Stomach (tissue), 9 donors: ENCODE measurements around the gene ING3. TPM values are rescaled to one million over a fixed set of nuclear protein-coding genes. Genes with fewer than 3 reads are reported as not detected.
"Not testable (repeated sequence)": the region's sequence is repeated elsewhere in the genome, so short reads cannot be mapped to it uniquely, and the experiment has no call there.

Experiments used
- DNase-seq, 2 donors: peaks; one replicate each; pipeline versions ENCODE4 v3.0.0 to v3.0.0-alpha.2; 2013 to 2019
- H3K27ac ChIP-seq, 5 donors: fragments of 200-600 bp in 4 of 5; sonication (generic) in 4 of 5; one replicate each; pipeline ENCODE4 v1.5.1; 2013 to 2019; ENCODE audit warnings: mild to moderate bottlenecking in 1 of 5, moderate library complexity in 1 of 5
- H3K27me3 ChIP-seq, 3 donors: fragments of 200-600 bp; sonication (generic); one replicate each; pipeline ENCODE4 v1.5.1; 2017 to 2019; ENCODE audit warnings: mixed run types in 1 of 3
- H3K36me3 ChIP-seq, 4 donors: fragments of 200-600 bp; sonication (generic); 1 replicate in 3 of 4; 2 replicates in 1 of 4; pipeline ENCODE4 v1.5.1; 2016 to 2019
- H3K4me1 ChIP-seq, 4 donors: fragments of 200-600 bp; sonication (generic); one replicate each; pipeline ENCODE4 v1.5.1; 2016 to 2019
- H3K4me3 ChIP-seq, 4 donors: fragments of 200-600 bp; sonication (generic) in 3 of 4; one replicate each; pipeline ENCODE4 v1.5.1; 2016 to 2019; ENCODE audit warnings: mild to moderate bottlenecking in 1 of 4
- H3K9me3 ChIP-seq, 4 donors: fragments of 200-600 bp; sonication (generic); one replicate each; pipeline ENCODE4 v1.5.1; 2016 to 2019
- CTCF ChIP-seq, 7 experiments: fragments of 450-650 bp in 4 of 7; fragments of 200-600 bp in 3 of 7; sonication (generic) in 3 of 7; IDR thresholded peaks; one replicate each; pipeline ENCODE4 v1.5.1; 2016 to 2019; ENCODE audit warnings: antibody characterized with exemption in 7 of 7, control low read depth in 2 of 7, mild to moderate bottlenecking in 1 of 7
- EP300 ChIP-seq: sonication (generic); formaldehyde crosslinking; IDR thresholded peaks from one replicate; pipeline ENCODE4 v1.6.1; 2017; ENCODE audit warnings: antibody characterized with exemption
- POLR2A ChIP-seq, 4 donors: fragments of 450-650 bp; IDR thresholded peaks; one replicate each; pipeline ENCODE4 v1.6.1; 2016; ENCODE audit warnings: antibody characterized with exemption in 4 of 4, control low read depth in 2 of 4, mild to moderate bottlenecking in 1 of 4, moderate library complexity in 1 of 4
- POLR2AphosphoS5 ChIP-seq, 3 donors: sonication (generic); formaldehyde crosslinking; IDR thresholded peaks; one replicate each; pipeline ENCODE4 v1.6.1; 2016; ENCODE audit warnings: antibody characterized with exemption in 3 of 3
- WGBS, 5 donors: extraction: QIAGEN DNeasy Blood & Tissue Kit in 3 of 5; methylation state at CpG; one replicate each; pipeline versions ENCODE4 v1.1.5 to v1.1.7; 2013 to 2018; 5-methylcytosine and 5-hydroxymethylcytosine counted together
- intact Hi-C: fragments of 100-400 bp; cut with DNase I; formaldehyde crosslinking; loops from one replicate; pipeline ENCODE4 v1.15.1; 2023; ENCODE audit warnings: low total_unique reads
- polyA plus RNA-seq, 3 donors: library from polyadenylated mRNA; stranded (reverse); fragments of 200-250 nt; gene quantifications; one replicate each; pipeline ENCODE4 v1.2.3, GENCODE V29; 2013
- total RNA-seq, 5 donors: library from RNA; depleted of rRNA; stranded (reverse); fragments of >200 nt; gene quantifications; one replicate each; pipeline versions ENCODE4 v1.1.0 to v1.2.3, GENCODE V29; 2014 to 2016
- donor health status: healthy with polysubstance abuse.
- donor health status: Bipolar disorder and iron deficiency.
- donor health status: healthy.

ING3 gene
- total and polyA plus RNA-seq, 8 donors: 6.3 to 37.1 (median 16.2) TPM

GRCh38 chr7:121003986-121004685 lies 53.6 kb downstream of the ING3 start:
- H3K27me3 ChIP-seq: no peaks in the 10 kb centered on the region
- 42 to 60% (median 49%) methylated on average over 5 of the region's 5 CpGs for WGBS, 5 donors
- peaks cover 0 to 34% (median 18%) of the 10 kb centered on the region in 4 donors for H3K4me1 ChIP-seq
- no peak for DNase-seq
- H3K36me3 ChIP-seq: no peaks in the 10 kb centered on the region
- H3K9me3 ChIP-seq: no peaks in the 10 kb centered on the region
- intact Hi-C loops: no loop called here
- no peak overlapping the region for H3K4me3 ChIP-seq
- no peak for TF ChIP-seq CTCF (IDR thresholded peaks at IDR 0.05)
- TF ChIP-seq POLR2A (IDR thresholded peaks at IDR 0.05): no peak
- no peak for TF ChIP-seq POLR2AphosphoS5 (IDR thresholded peaks at IDR 0.05)
- no peak for TF ChIP-seq EP300
- H3K27ac ChIP-seq: peak overlapping the region in 1 of 5 donors; percentile 82

GRCh38 chr7:121005058-121005457 lies 54.5 kb downstream of the ING3 start:
- H3K9me3 ChIP-seq, H3K36me3 ChIP-seq, H3K4me3 ChIP-seq, H3K27ac ChIP-seq, DNase-seq, intact Hi-C loops, H3K27me3 ChIP-seq: not testable (repeated sequence)
- peaks cover 0 to 29% (median 14%) of the 10 kb centered on the region in 4 donors for H3K4me1 ChIP-seq
- 91 to 96% (median 94%) methylated on average over 4 of the region's 4 CpGs for WGBS, 5 donors

- TF ChIP-seq POLR2AphosphoS5 (IDR thresholded peaks at IDR 0.05) (no peak), POLR2A (IDR thresholded peaks at IDR 0.05) (no peak), CTCF (IDR thresholded peaks at IDR 0.05) (no peak), EP300 (no peak)
- intact Hi-C loops: no loop called here
- H3K36me3 ChIP-seq: no peaks in the 10 kb centered on the region
- 62 to 81% (median 68%) methylated on average over 4 of the region's 4 CpGs for WGBS, 5 donors
- H3K9me3 ChIP-seq: no peaks in the 10 kb centered on the region
- peaks cover 0 to 25% (median 12%) of the 10 kb centered on the region in 4 donors for H3K4me1 ChIP-seq
- no peaks in the 10 kb centered on the region for H3K27me3 ChIP-seq
- no peak for DNase-seq
- H3K27ac ChIP-seq: peak overlapping the region in 2 of 5 donors; percentile 40 to 47
- no peak overlapping the region for H3K4me3 ChIP-seq
Measured at GRCh38 chr7:121005996-121006584, 55.5 kb downstream of the ING3 start.

- DNase-seq: peak in 1 of 2 donors; percentile 37
- no peak overlapping the region for H3K4me3 ChIP-seq
- peak overlapping the region in 2 of 5 donors; percentile 40 to 47 for H3K27ac ChIP-seq
- no peak for TF ChIP-seq POLR2AphosphoS5 (IDR thresholded peaks at IDR 0.05)
- no peak for TF ChIP-seq EP300
- no peak for TF ChIP-seq POLR2A (IDR thresholded peaks at IDR 0.05)
- no peak for TF ChIP-seq CTCF (IDR thresholded peaks at IDR 0.05)
- no peaks in the 10 kb centered on the region for H3K27me3 ChIP-seq
- intact Hi-C loops: no loop called here
- H3K9me3 ChIP-seq: no peaks in the 10 kb centered on the region
- WGBS, 5 donors: 60 to 71% (median 64%) methylated on average over 6 of the region's 6 CpGs
- H3K36me3 ChIP-seq: no peaks in the 10 kb centered on the region
- H3K4me1 ChIP-seq: peaks cover 0 to 25% (median 8%) of the 10 kb centered on the region in 4 donors
Measured at GRCh38 chr7:121006711-121007315, 56.2 kb downstream of the ING3 start.
